SK-N-MC (cell line): ENCODE results near the gene GGT1.

ENCODE experiments used
- EZH2 ChIP-seq: fragments of 200-600 bp; sonication (generic); IDR thresholded peaks from one replicate; pipeline ENCODE4 v1.6.1; 2017; ENCODE audit warnings: antibody characterized with exemption
- FOXP2 ChIP-seq: optimal IDR thresholded peaks from 2 replicates; pipeline ENCODE3; 2011; ENCODE audit warnings: mild to moderate bottlenecking, moderate library complexity; ENCODE audit not compliant: insufficient read depth; ENCODE audit errors: extremely low read length, control extremely low read depth
- POLR2AphosphoS5 ChIP-seq: IDR thresholded peaks from 2 replicates; pipeline ENCODE4 v1.6.1; 2012; ENCODE audit warnings: mild to moderate bottlenecking, low read depth, low read length, borderline replicate concordance

- TF ChIP-seq EZH2 (no peak), POLR2AphosphoS5 (no peak), FOXP2 (no peak)
Measured at GRCh38 chr22:24571266-24571665, 31.7 kb upstream of the GGT1 start.
